Gastroesophageal sphincter (tissue), 3 donors: Measurements from ENCODE around the gene TTC33.

Experiments used
- EP300 ChIP-seq: sonication (generic); formaldehyde crosslinking; IDR thresholded peaks from one replicate; pipeline ENCODE4 v1.6.1; 2017; ENCODE audit warnings: antibody characterized with exemption, mild to moderate bottlenecking
- POLR2A ChIP-seq, 2 donors: fragments of 450-650 bp; IDR thresholded peaks; one replicate each; pipeline ENCODE4 v1.6.1; 2017; ENCODE audit warnings: antibody characterized with exemption in 2 of 2, mild to moderate bottlenecking in 2 of 2, moderate library complexity in 1 of 2
- TF ChIP-seq, protein P1 (sequence below), 4 experiments: fragments of 200-600 bp in 2 of 4; fragments of 450-650 bp in 2 of 4; sonication (generic) in 1 of 4; IDR thresholded peaks; one replicate each; pipeline ENCODE4 v1.5.1; 2017 to 2019; ENCODE audit warnings: antibody characterized with exemption in 4 of 4, mild to moderate bottlenecking in 2 of 4, moderate library complexity in 2 of 4

DNA sequence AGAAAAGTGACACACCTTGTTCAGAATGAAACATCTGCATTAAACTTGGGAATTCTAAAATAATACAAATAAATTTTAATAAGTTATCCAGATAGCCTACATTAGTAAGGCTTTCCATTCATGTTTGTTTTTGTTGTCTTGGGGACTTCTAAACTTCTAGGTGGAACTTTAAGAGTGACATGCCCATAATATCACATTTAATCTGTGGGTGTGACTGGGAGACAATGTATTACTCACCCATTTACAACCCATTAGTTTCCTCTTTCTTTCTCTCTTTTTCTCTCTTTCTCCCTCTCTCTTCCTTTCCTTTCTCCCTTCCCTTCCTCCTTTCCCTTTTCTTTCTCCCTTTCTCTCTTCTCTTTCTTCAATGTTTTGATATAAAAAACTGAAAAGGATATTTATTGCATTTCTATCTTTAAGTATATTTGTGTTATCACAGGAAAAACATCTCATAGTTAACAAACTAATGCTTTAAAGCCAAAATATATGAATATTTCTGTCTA is 88.5 kb downstream of the TTC33 start:
- TF ChIP-seq, protein P1, sequence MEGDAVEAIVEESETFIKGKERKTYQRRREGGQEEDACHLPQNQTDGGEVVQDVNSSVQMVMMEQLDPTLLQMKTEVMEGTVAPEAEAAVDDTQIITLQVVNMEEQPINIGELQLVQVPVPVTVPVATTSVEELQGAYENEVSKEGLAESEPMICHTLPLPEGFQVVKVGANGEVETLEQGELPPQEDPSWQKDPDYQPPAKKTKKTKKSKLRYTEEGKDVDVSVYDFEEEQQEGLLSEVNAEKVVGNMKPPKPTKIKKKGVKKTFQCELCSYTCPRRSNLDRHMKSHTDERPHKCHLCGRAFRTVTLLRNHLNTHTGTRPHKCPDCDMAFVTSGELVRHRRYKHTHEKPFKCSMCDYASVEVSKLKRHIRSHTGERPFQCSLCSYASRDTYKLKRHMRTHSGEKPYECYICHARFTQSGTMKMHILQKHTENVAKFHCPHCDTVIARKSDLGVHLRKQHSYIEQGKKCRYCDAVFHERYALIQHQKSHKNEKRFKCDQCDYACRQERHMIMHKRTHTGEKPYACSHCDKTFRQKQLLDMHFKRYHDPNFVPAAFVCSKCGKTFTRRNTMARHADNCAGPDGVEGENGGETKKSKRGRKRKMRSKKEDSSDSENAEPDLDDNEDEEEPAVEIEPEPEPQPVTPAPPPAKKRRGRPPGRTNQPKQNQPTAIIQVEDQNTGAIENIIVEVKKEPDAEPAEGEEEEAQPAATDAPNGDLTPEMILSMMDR (IDR thresholded peaks at IDR 0.05) = no peak
- TF ChIP-seq POLR2A (IDR thresholded peaks at IDR 0.05) (no peak), EP300 (no peak)
